SH-SY5Y (cell line): ENCODE measurements around the gene ANP32D.

Source experiments
- GATA2 ChIP-seq: IDR thresholded peaks from 2 replicates; pipeline ENCODE4 v1.6.1; 2011; ENCODE audit warnings: mild to moderate bottlenecking, low read depth, low read length
- GATA3 ChIP-seq: IDR thresholded peaks from 2 replicates; pipeline ENCODE4 v1.6.1; 2011; ENCODE audit warnings: low read depth, mild to moderate bottlenecking, low read length, moderate library complexity

GRCh38 chr12:48445538-48445937 lies 26.8 kb upstream of the ANP32D start:
- TF ChIP-seq GATA2: no peak
- TF ChIP-seq GATA3: no peak
